GM12878 (cell line): ENCODE results near the gene ATL1. TPM values are rescaled to one million over a fixed set of nuclear protein-coding genes. Genes with fewer than 3 reads are reported as not detected.

ENCODE experiments used
- CHD1 ChIP-seq: IDR thresholded peaks from 2 replicates; pipeline ENCODE4 v1.6.1; 2012; ENCODE audit warnings: low read depth, low read length, improper control_type of control experiment
- CREM ChIP-seq: IDR thresholded peaks from 2 replicates; pipeline ENCODE4 v1.6.1; 2014; ENCODE audit warnings: antibody characterized with exemption, low read depth
- GATAD2B ChIP-seq: fragments of 450-650 bp; conservative IDR thresholded peaks from 2 replicates; pipeline ENCODE4 v1.6.1; 2017; ENCODE audit warnings: low read depth, mild to moderate bottlenecking, moderate library complexity
- IKZF1 ChIP-seq: fragments of 450-650 bp; conservative IDR thresholded peaks from 2 replicates; pipeline ENCODE4 v1.6.1; 2017; ENCODE audit warnings: antibody characterized with exemption, mild to moderate bottlenecking
- MEF2A ChIP-seq: IDR thresholded peaks from 2 replicates; pipeline ENCODE4 v1.6.1; 2011; ENCODE audit warnings: low read depth, mild to moderate bottlenecking, low read length, moderate library complexity; ENCODE audit not compliant: insufficient read depth
- MLLT1 ChIP-seq: fragments of 450-650 bp; IDR thresholded peaks from 2 replicates; pipeline ENCODE4 v1.6.1; 2016; ENCODE audit warnings: mild to moderate bottlenecking
- MTA3 ChIP-seq: IDR thresholded peaks from 2 replicates; pipeline ENCODE4 v1.6.1; 2012; ENCODE audit warnings: low read length, inconsistent platforms, borderline replicate concordance
- NFIC ChIP-seq: IDR thresholded peaks from 2 replicates; pipeline ENCODE4 v1.6.1; 2012; ENCODE audit warnings: low read depth, mild to moderate bottlenecking, inconsistent platforms, low read length, moderate library complexity
- NKRF ChIP-seq: fragments of 450-650 bp; conservative IDR thresholded peaks from 2 replicates; pipeline ENCODE4 v1.6.1; 2017; ENCODE audit warnings: mild to moderate bottlenecking, moderate library complexity
- NR2F1 ChIP-seq: fragments of 450-650 bp; conservative IDR thresholded peaks from 2 replicates; pipeline ENCODE4 v1.6.1; 2017; ENCODE audit warnings: mild to moderate bottlenecking
- PML ChIP-seq: IDR thresholded peaks from 2 replicates; pipeline ENCODE4 v1.6.1; 2012; ENCODE audit warnings: low read length, inconsistent platforms
- RBBP5 ChIP-seq: fragments of 200-600 bp; sonication (generic); conservative IDR thresholded peaks from 2 replicates; pipeline ENCODE4 v1.6.1; 2016
- SPI1 ChIP-seq: IDR thresholded peaks from 2 replicates; pipeline ENCODE4 v1.6.1; 2011; ENCODE audit warnings: low read depth, mild to moderate bottlenecking, low read length, moderate library complexity, borderline replicate concordance; ENCODE audit not compliant: insufficient read depth
- YBX1 ChIP-seq: fragments of 450-650 bp; IDR thresholded peaks from 2 replicates; pipeline ENCODE4 v1.6.1; 2016; ENCODE audit warnings: antibody characterized with exemption
- ZBTB11 ChIP-seq: fragments of 450-650 bp; formaldehyde crosslinking; IDR thresholded peaks from 2 replicates; pipeline ENCODE4 v1.5.0; 2022; ENCODE audit warnings: mild to moderate bottlenecking, missing genetic modification characterization
- ZNF592 ChIP-seq: fragments of 450-650 bp; IDR thresholded peaks from 2 replicates; pipeline ENCODE4 v1.6.1; 2017; ENCODE audit warnings: mild to moderate bottlenecking, moderate library complexity
- ZNF622 ChIP-seq: fragments of 450-650 bp; IDR thresholded peaks from 2 replicates; pipeline ENCODE4 v1.6.1; 2017; ENCODE audit warnings: mild to moderate bottlenecking, inconsistent platforms
- polyA plus RNA-seq, 11 experiments: library from polyadenylated mRNA; depleted of rRNA in 4 of 11; unstranded in 6 of 11; stranded (reverse) in 5 of 11; fragments of >200 nt; fragmentation: Nextera tagmentation in 4 of 11; fragmentation: Illumina TruSeq in 1 of 11; extraction: Ambion mirVana in 4 of 11; extraction: Trizol in 1 of 11; gene quantifications; 1 replicate in 1 of 11; 2 replicates in 10 of 11; pipeline versions ENCODE4 v1.2.1 to v1.2.3, GENCODE V29; 2011 to 2016; ENCODE audit warnings: inconsistent platforms in 2 of 11, missing spikeins in 2 of 11, low read depth in 1 of 11
- total RNA-seq, 4 experiments: library from RNA; depleted of rRNA in 3 of 4; stranded (reverse); fragments of >200 nt in 3 of 4; fragmentation: Illumina TruSeq in 1 of 4; extraction: Trizol in 1 of 4; gene quantifications; 2 replicates each; pipeline versions ENCODE4 v1.2.1 to v1.2.3, GENCODE V29; 2013 to 2021
- TF ChIP-seq, protein P1 (sequence below): fragments of 450-650 bp; IDR thresholded peaks from 2 replicates; pipeline ENCODE4 v1.6.1; 2016; ENCODE audit warnings: mild to moderate bottlenecking

The ATL1 gene
- total and polyA plus RNA-seq, 10 of the 15 experiments (the other 5 are each of a cell fraction or from before 2014, with no cell fraction given) = 0.11 to 1.2 (median 0.58) TPM; not detected in 1

DNA sequence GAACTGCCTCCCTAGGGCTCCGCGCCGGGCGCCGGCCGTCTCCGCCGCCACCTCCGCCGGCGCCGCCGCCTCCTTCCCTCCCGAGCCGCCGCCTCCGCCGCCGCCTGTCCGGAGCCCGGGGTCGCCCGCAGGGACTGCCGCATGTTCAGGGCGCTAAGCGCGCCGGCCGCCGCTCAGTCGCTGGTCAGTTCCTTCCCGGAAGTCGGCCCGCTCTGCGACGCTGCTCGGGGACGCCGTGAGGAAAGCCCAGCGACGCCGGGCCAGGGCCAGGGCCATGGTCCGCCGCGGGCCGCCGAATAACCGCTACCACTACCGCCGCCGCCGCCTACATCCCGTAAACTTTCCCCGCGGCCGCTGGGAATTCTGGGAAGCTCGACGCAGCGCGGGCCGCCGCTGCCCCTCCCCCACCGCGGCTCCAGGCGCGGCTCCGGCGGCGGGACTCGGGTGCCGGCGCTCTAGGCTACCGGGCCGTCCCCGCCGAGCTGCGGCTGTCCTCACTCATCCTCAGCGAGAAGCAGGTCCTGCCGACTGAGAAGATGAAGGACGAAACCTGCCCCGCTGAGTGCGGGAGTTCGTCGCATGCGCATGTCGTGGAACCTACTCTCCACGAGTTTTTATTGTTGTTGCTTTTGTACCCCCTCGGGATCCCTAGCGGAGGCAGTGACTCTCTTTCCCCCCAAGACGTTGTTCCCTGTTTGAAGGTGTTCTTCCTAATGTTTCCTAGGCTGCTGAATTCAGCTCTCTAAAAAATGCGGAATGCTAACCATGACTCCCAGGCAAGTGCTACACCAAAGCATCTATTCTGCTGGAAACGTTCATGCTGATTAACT is 108.3 kb downstream of the ATL1 start, which contains the start of gene SAV1 (continued):
- peak; percentile 99 for TF ChIP-seq IKZF1
- TF ChIP-seq YBX1 = no peak
- TF ChIP-seq, protein P1, sequence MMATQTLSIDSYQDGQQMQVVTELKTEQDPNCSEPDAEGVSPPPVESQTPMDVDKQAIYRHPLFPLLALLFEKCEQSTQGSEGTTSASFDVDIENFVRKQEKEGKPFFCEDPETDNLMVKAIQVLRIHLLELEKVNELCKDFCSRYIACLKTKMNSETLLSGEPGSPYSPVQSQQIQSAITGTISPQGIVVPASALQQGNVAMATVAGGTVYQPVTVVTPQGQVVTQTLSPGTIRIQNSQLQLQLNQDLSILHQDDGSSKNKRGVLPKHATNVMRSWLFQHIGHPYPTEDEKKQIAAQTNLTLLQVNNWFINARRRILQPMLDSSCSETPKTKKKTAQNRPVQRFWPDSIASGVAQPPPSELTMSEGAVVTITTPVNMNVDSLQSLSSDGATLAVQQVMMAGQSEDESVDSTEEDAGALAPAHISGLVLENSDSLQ = no peak
- TF ChIP-seq CHD1 = no peak
- peak; percentile 98 for TF ChIP-seq PML
- peak; percentile 98 for TF ChIP-seq MTA3
- no peak for TF ChIP-seq ZNF622
- TF ChIP-seq SPI1 = no peak
- TF ChIP-seq MLLT1 = peak; percentile 52; the same call in 1 of the 2 replicates
- 0 out of 2 replicates have a peak, but pooled peaks have one; percentile 8 for TF ChIP-seq MEF2A
- peak; percentile 51 for TF ChIP-seq NR2F1
- 0 out of 2 replicates have a peak, but pooled peaks have one; percentile 46 for TF ChIP-seq NFIC
- TF ChIP-seq ZBTB11 (CRISPR knock-in tag) = no peak
- TF ChIP-seq ZNF592 = no peak
- peak; percentile 65 for TF ChIP-seq NKRF
- peak; percentile 56 for TF ChIP-seq CREM
- TF ChIP-seq GATAD2B = peak; percentile 98
- TF ChIP-seq RBBP5 = no peak
